Eye (tissue), 1 donor: ENCODE measurements around the gene TMEM63C.

Source experiments
- DNase-seq: peaks from one replicate; pipeline ENCODE4 v3.0.0-alpha.2; 2015

Gene TMEM63C

GRCh38 chr14:77257700-77258099 is 76.1 kb downstream of the TMEM63C start:
- DNase-seq = no peak

DNA sequence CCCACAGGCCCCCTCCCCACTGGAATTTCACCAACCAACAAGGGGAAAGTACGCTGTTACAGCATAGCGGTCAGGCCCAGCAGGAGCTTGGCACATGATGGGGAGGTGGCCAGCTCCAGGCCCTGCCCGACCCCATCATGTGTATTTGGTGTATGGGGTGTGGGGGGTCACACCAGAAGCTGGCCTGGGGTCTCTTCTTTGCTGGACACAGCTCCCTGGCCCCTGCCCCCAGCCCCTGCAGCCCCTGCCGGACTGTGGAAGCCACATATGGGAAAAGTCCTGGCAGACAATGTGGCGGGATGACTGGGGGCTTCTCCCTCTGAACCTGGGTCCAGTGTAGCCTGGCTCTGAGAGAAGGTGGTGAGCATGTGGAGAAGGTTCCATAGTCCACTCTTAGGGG is 77.0 kb downstream of the TMEM63C start:
- no peak for DNase-seq

DNA sequence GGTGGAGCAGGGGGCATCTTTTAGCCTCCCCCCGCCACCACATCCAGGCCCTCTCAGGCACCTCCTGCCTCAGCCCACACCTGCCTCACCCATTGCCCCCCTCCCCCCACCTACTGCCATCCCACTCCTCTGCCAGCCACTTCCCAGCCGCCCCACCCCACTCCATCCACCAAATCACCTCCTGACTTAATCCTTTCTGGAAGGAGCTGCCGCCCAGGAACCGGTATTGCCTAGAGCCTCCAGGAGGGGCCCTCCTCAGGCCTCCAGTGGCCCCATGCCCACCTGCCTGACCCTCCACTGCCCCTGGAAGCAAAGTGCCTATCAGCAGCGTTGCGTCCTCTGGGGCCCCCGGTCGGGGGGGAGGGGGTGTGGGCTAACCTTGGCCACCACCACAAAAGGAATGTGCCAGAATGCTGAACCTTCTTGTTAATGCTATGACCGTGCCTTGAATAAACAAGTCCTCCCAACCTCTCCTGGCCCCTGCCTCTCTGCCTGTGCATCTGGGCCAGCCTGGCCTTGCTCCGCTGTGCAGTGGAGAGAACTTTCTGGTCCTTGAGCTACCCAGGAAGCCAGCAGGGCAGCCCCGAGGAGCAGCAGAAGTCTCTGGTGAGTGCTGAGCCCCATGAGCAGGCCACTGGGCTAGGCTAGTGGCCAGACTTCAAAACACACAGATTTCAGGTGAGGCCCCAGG is 77.6 kb downstream of the TMEM63C start:
- no peak for DNase-seq

- no peak for DNase-seq
These were observed 78.6 kb downstream of the TMEM63C start for GRCh38 chr14:77260199-77260598.

GRCh38 chr14:77260631-77261030 is 79.0 kb downstream of the TMEM63C start:
- peak; percentile 38 for DNase-seq

- no peak for DNase-seq
These were observed 83.0 kb downstream of the TMEM63C start for GRCh38 chr14:77264466-77265186.

DNA sequence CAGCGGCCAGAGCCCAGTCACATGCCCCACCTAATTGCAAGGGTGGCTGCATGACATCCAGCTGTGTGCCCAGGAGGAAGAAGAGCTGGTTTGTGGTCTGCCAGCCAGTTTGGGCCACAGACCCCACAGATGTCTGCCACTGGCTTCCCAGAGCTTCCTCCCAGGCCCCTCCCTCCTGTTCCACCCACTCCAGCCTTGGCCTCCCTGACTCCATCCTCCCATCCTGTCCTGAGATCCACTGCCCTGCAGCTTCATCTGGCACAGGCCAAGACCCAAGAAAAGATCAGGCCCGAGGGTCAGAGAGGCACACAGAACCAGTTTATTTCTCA is 83.6 kb downstream of the TMEM63C start:
- DNase-seq = no peak

- DNase-seq = no peak
These were observed 84.2 kb downstream of the TMEM63C start for GRCh38 chr14:77265561-77266335.

GRCh38 chr14:77266336-77266735 is 84.7 kb downstream of the TMEM63C start:
- DNase-seq = no peak

DNA sequence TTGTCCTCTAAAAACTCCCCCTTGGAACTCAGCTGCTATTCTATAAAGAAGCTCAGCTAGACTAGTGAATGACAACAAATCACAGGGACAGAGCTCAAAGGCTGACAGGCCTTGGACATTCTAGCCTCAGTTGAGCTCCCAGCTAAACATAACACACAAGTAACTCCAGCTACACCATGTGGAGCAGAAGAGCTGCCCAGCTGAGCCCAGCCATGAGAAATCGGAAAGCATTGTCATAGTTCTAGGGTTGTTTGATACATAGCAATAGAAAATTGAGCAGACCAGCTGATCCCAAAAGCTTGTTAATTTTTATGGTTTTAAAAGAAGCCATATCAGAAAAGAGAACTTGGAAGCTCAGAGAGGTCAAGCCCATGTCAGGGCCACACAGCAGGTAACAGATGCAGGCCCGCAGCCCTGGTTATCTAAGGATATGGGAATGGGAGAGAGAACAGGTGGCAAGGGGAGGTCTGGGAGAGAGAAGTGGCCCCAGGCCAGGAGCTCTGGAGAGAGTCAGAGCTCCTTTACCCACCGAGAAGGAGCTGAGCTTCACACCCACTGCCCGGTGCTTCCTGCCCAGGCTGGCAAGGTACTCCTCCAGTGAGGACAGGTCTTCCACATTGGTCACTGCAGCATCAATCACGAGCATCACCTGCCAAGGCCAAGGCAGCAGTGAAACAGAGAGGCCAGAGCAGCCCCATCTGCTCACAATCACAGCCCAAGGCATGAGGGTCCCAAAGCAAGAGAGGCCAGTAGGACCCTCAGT is 86.5 kb downstream of the TMEM63C start:
- no peak for DNase-seq

- DNase-seq = peak; percentile 6
These were observed 87.5 kb downstream of the TMEM63C start for GRCh38 chr14:77268989-77269600.

- peak; percentile 38 for DNase-seq
These were observed 88.9 kb downstream of the TMEM63C start for GRCh38 chr14:77270361-77271112.

DNA sequence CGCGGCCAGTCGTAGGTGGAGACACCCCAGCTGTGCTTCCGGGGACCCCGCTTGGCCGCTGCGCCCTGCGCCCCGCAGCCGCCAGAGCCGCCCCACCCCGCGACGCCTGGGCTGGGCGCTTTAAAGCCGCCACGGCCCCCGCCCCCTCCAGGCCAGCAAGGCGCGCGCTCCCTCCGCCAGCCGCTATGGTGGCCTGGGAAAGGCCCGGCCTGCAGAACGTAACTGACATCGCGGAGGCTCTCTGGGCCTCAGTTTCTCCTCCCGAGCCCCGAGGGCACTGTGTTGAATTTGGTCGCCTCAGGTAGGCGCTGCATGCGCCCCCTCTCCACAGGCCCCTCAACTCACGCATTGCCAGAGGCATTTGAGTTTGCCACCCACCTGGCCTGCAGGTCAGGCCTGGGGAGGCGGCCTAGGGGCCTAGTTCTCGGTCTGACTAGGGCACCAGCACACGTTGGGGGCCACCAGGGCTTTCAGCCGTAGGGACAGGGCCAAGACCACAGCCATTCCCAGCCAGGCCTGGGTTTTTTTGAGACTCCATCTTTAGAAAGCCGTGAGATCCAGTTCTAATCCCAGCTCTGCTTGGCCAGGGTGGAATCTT is 89.6 kb downstream of the TMEM63C start, which contains the start of gene NGB:
Gene NGB, minus strand, starts transcription at position 94 of the 598 bp plus-strand sequence. CDS start 269 bp downstream, outside the sequence.
- DNase-seq = no peak

DNA sequence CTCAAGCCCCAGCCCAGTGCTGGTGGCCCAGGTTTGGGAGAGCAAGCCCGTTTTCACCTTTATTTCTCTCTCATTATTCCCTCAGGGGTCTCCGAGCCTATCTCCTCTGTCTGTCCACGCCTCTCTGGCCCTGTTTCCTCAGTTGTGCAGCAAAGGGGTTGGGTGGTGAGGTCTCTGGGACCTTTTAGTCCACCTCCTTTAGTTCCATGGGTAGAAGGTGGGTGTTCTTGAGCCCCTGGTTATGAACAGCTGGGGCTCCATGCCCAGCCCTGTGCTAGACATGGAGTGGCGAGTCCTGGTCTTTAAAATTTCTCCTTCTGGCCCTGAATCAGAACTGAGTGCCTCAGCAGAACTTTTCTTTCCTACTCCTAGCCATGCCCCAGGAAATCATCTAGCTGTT is 90.7 kb downstream of the TMEM63C start:
- no peak for DNase-seq

DNA sequence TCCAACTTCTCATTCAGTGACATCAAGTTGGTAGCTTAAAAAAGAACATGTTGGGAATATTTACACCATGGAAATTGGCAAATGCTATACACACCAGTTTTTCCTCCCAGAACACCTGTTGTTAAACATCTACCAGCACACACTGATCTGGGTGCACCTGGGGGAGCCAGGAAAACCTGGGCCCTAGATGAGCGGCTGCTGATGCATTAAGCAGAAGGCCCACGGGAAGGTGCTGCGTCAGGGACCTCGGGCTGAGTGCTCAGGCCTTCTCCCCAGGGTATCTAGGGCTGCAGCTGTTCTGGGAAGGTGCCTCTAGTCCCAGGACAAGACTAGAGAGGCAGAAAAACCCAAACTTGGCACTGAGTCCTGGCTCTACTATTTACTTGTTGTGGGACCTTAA is 92.2 kb downstream of the TMEM63C start:
- DNase-seq = no peak

DNA sequence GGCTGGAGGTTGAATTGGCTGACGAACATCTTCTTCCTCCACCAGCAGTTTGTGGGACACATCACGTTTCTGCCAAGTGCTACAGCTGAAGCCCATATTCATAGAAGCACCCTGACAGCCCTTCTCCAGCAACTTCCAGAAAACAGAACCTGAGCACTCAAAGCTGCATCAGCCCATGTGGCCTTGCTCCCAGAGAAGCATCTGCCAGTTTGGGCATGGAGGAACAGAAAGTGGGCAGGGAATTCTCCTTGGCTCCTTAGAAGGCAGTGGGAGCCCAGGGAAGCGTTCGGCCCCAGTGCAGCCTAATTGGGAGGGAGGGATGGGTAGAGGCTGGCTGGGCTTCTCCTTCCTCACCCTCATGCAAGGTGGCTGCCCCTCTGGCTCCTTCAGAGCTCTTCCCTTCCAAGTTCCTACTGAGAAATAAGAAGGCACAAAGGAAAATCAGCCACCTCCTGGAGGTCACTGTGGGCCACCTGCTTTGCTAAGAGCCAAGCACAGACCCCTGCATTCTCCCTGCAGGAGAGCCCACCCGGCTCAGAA is 93.5 kb downstream of the TMEM63C start:
- no peak for DNase-seq

DNA sequence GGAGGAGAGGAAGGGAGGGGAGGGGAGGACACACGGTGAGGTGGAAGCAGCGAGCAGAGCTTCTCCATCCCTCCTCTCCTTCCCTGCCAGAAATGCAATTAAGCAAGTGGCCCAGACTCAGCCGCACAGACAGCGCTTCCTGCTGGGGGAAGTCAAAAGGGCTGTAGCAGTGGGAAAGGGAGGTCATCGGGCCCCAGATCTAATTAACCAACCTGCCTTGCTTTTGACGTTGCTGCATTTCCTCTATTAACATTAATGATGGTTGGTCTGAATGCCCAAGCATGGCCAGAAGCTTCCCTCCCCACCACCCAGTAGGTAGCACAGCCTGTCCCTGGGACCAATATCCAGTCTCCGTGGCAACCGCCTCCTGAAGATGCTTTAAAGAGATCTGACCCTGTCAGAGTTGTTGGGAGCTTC is 94.0 kb downstream of the TMEM63C start:
- DNase-seq = peak; percentile 83

DNA sequence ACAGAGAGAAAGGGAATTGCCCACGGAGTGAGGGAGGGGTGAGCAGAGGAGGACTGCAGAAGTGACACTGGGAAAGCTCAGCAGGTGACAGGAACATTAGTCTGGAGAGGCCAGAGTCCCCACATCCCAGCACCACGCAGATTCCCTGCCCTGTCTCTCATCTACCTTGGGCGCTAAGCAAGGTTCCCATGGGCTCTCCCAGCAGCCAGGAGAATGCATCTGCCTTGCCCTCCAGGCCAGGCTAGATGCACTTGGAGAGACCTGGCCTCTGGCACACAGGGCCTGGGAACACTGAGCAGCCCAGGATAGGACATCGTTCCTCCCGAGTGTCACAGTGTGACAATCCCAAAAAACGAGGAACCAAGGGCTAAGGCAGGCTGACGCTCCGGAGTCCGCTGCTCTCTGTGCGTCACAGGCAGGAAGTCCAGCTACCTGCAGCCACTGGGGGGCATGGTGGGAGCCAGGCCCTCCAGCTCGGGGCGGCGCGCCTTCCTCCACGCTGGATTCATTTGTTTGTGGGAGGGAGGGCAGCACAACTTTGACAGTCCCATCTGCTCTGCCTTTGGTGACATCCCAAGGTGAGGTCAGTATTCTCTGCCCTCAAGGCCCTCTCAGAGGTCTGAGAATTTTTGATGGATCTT is 94.8 kb downstream of the TMEM63C start:
- DNase-seq = no peak

DNA sequence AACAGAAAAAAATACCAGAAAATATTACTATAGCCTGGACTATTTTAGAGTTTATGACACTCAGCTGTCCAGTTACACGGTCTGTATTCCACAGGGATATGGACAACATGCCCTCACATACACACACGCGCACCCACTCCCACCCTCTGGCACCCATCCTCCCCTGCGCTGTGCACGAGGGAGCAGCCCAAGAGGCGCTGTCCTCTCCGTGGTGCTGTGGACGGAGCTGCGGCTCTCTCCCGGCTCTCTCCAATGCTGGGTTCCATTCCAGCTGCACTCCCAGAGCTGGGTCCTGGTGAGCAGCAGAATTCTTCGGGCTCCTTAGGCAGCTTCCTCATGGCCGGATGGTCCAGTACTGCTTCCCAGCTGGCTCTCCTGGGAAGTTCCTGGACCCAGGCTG is 95.4 kb downstream of the TMEM63C start:
- DNase-seq = no peak

GRCh38 chr14:77278461-77279230 is 97.0 kb downstream of the TMEM63C start:
- DNase-seq = no peak
